Glomerular visceral epithelial cell (primary cell): Measurements from ENCODE around the gene STAT1.
"Not testable (repeated sequence)": the region's sequence is repeated elsewhere in the genome, so short reads cannot be mapped to it uniquely, and the experiment has no call there.

Experiments used
- DNase-seq: peaks from one replicate; pipeline ENCODE4 v3.0.0-alpha.2; 2016; ENCODE audit errors: extremely low spot score

The STAT1 gene

DNA sequence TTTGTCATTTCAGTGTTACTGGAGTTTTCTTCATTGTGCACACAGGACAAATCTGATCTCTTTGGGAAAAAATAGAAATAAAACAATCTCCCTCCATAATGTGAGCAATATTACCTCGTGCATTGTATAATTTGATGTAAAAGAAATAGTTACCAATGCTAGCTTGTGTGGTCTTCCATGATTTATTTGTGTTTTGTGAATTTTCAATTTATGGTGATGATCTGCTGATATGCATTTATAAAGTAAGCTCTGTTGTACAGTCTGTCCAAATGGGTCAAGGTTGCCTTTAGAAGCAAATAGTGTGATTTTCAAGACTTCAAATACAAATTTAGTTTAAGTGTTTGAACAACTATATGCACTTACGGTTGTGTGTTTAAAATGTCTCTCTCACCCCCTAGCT lies 50.9 kb downstream of the STAT1 start:
- no peak for DNase-seq

DNA sequence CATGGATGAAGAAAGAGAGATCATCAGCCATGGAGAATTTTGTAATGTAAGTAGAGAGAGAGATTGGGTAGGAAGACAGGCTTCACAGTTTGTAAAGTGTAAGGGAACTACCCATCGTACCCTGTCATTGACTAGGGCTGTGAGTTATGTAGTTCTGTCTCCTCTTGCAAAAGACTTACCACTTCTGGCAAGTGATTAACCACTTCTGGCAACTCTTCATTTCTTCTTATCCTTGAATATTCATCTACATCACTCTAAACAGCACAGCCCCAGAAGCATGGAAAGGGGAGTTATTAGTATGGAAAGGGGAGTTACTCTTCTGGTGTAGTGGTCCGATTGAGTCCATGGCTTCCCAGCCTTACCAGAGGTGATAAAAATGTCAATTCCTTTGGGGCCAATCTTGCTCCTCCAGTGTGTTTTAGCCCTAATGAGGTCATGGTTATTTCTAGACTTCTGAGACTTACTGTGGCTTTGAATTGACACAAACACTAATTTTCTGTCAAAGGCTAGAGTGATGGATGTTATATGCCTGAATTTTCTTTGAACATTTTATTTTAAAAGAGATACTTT lies 52.0 kb downstream of the STAT1 start:
- peak; percentile 51 for DNase-seq

DNA sequence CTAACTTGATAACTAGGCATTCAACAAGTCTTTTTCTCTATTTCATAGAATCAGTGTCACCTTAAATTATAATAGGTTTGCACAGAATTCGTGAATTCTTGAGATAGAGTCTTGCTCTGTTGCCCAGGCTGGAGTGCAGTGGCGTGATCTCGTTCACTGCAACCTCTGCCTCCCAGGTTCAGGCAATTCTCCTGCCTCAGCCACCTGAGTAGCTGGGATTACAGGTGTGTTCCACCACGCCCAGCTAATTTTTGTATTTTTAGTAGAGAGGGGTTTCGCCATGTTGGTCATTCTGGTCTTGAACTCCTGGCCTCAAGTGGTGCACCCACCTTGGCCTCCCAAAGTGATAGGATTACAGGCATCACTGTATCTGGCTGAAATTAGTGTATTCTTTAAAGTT lies 52.9 kb downstream of the STAT1 start:
- DNase-seq, result not testable (repeated sequence)

DNA sequence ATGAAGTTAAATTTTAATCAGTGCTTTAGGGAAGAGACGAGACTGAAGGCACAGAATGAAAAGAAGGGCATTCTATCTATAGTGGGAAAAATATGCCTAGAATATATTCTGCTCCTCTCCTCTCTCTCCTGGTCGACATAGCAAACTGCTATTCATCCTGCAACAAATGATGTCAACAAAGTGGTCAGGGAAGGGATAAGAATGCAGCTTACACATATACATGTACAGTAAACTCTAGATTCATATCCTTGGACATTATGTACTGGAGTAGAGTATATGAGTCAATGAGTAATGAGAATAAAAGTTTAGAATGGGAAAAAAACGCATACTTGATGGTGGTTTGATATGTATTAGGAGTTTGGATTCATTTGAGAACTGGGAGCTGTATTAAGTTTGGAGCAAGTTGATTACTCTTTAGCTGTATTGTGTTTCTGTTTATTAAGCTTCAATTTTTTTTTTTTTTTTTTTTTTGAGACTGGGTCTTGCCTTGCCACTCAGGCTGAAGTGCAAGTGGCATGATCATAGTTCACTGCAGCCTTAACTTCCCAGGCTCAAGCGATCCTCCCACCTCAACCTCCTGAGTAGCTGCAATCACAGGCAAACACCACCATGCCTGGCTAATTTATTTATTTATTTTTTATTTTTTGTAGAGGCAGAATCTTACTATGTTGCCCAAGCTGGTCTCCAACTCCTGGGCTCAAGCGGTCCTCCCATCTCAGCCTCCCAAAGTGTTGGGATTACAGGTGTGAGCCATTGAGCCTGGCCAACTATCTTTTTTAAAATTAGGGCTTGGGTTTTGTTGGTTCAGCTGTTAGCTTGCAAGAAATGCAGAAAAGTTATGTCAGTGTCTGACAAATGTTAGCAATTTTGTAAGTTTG lies 53.8 kb downstream of the STAT1 start:
- DNase-seq, result peak; percentile 52

- no peak for DNase-seq
Measured at GRCh38 chr2:190953257-190953656, 60.7 kb downstream of the STAT1 start.

- DNase-seq, result peak; percentile 61
Measured at GRCh38 chr2:190950566-190950991, 63.4 kb downstream of the STAT1 start.

GRCh38 chr2:190948671-190949070 lies 65.3 kb downstream of the STAT1 start:
- peak; percentile 92 for DNase-seq

GRCh38 chr2:190947711-190948251 lies 66.2 kb downstream of the STAT1 start:
- DNase-seq, result peak; percentile 87

- no peak for DNase-seq
Measured at GRCh38 chr2:190947141-190947540, 66.8 kb downstream of the STAT1 start.

- no peak for DNase-seq
Measured at GRCh38 chr2:190943706-190944105, 70.3 kb downstream of the STAT1 start.

GRCh38 chr2:190942697-190943096 lies 71.3 kb downstream of the STAT1 start:
- DNase-seq, result no peak

DNA sequence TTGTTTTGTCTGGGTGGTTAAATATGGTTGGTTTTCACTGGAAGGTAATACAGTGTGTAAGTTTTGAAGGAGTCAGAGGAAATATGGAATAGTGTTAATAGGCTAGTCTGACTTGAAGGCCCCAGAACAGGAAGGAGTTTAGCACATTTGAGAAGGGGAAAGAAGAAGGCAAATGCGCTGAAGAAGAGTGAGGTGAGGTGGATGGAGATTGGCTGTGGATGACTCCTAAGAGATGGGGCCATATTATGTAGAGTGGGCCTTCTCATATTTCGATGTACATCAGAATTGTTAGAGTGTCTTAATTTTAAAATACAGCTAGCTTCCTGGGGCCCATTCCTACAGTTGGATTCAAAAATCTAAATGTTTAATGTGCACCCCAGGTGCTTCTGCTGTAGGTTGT lies 72.4 kb downstream of the STAT1 start:
- DNase-seq, result no peak

- no peak for DNase-seq
Measured at GRCh38 chr2:190940454-190940853, 73.5 kb downstream of the STAT1 start.

DNA sequence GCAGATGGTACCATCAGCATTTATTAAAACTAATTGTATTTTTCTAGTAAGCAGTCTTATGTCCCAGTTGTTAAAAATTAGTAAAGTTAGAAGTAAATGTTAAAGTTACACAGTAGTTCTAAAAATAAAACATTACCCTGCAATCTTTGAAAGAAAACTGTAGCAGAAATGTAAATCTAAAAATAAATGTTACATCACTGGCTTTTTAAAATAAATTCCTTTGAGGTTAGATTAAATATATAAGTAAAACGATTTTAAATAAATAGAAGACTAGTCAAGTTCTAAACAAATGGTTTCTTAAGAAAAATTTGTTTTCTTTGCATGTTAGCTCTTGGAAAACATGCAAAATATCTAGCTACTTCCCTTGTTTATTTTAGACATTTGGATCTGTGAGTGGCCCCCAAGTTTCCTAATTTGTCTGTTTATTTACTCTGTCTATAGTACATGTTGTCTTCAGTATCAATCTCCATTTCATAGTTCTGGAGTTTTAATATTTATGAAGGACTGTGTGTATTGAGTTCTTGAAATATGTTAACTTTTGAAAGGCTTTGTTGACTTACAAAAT lies 75.1 kb downstream of the STAT1 start:
- no peak for DNase-seq

DNA sequence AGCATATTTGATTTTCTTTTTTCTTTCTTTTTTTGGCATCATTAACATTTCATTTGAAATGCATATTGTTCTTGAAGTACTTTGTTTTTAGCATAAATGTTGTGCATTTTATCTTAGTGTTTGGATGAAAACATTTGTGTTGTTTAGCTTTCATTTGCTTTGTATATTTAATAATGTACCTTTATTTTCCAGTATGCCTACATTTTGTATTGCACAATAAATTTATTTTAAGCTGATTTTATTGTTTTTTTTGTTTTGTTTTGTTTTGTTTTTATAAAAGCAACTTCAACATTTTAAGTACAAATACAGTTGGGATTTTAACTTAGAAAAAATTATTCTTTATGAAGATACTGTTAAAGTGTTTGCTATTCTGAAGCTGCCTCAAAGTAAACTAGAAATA lies 78.9 kb downstream of the STAT1 start:
- DNase-seq, result no peak

- DNase-seq, result no peak
Measured at GRCh38 chr2:190933361-190933760, 80.6 kb downstream of the STAT1 start.

DNA sequence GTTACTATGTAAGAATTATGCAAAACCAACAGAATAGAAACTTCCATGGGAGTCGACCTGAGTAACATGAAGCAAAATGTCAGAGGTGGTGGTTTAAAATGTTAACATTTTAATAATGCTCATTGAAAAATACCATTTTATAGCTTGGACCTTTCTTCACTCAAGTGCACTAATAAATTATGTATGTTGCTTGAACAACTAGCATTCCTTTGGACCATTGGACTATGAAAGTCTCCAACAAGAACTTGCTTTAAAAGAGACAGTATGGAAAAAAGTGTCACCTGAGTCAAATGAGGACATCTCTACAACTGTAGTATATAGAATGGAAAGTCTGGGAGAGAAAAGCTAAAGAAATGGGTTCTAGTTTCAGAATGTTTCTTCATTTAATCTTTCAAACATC lies 81.5 kb downstream of the STAT1 start:
- no peak for DNase-seq

DNA sequence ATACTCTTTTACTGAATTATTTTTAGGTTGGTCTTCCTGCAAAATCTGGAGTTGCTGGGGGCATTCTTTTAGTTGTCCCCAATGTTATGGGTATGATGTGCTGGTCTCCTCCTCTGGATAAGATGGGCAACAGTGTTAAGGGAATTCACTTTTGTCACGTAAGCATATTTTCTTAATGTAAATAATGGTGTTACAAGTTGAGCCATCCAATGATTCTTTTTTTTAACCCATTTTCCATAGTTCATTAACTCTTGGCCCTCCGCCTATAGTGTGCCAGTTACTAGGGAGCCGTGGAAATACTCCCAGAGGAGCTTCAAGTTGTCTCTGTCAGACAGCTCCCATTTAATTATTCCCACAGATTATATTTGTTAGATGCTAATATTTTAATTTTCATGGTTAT lies 83.6 kb downstream of the STAT1 start:
- DNase-seq, result peak; percentile 63

DNA sequence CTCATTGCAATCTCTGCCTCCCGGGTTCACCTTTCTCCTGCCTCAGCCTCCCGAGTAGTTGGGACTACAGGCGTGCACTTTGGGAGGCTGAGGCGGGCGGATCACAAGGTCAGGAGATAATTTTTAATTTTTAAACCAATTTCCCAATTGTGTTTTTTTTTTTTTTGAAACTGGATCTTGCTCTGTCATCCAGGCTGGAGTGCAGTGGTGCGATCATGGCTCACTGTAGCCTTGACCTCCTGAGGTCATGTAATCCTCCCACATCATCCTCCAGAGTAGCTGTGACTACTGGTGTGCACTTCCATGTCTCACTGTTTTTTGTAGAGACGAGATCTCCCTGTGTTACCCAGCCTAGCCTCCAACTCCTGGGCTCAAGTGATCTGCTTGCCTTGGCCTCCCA lies 84.1 kb downstream of the STAT1 start:
- DNase-seq, result peak; percentile 86

- DNase-seq, result peak; percentile 84
Measured at GRCh38 chr2:190927301-190927700, 86.7 kb downstream of the STAT1 start.

DNA sequence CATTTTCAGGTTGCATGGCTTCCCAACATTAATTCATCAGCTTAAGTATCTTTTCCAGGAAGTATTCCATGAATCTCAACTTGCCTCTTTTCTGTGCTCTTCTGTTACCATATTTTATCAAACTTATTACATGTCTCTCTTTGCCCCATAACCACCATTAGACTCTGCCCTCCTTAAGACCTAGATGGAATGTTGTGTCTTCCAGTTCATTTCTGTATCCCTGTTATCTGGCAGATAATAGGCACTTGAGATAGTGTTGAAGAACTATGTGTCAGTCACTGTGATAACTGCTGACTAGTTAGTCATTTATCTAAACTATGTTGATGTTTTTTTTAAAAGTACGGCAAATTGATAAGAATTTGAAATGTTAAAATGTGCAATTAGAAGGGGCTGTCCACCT lies 91.6 kb downstream of the STAT1 start:
- DNase-seq, result no peak

DNA sequence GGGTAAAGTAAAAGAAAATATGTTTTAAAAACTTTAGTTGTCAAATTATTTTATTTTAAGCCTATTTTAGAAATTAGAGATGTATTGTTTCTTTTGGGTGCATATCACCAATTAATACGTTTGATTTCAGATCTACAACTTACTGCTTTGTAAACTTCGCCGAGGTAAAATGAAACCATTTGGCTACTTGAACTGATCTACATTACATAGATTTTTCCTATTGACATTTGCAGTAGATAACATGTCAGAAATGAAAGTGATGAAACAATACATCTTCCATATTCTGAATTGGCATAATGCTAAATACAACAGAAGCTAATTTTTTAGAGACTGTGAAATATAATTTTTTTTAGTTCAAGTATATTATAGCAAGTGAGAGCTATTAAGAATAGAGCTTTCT lies 93.9 kb downstream of the STAT1 start:
- no peak for DNase-seq
